GM23338 (cell line): ENCODE measurements around the gene MED16. TPM values are rescaled to one million over a fixed set of nuclear protein-coding genes. Genes with fewer than 3 reads are reported as not detected.

ENCODE experiments used
- ATAC-seq: fragments of 200-7000 bp; cut with Tn5 transposase; 3 replicates; pipeline ENCODE4 v1.9.1; 2020
- DNase-seq: peaks from one replicate; pipeline ENCODE4 v3.0.0-alpha.2; 2015; ENCODE audit warnings: low spot score
- H2AFZ ChIP-seq: fragments of 200-600 bp; sonication (generic); 2 replicates; pipeline ENCODE4 v1.8.0; 2016; ENCODE audit warnings: antibody characterized with exemption, mild to moderate bottlenecking, moderate library complexity
- H3F3A ChIP-seq: fragments of 200-600 bp; sonication (generic); replicated peaks from 2 replicates; pipeline ENCODE4 v1.8.0; 2017; ENCODE audit warnings: antibody characterized with exemption, mixed run types, low read depth
- H3K27ac ChIP-seq: fragments of 200-600 bp; sonication (generic); 2 replicates; pipeline ENCODE4 v1.6.1; 2016; ENCODE audit warnings: low read depth
- H3K27me3 ChIP-seq: fragments of 200-600 bp; sonication (generic); 2 replicates; pipeline ENCODE4 v1.8.0; 2016; ENCODE audit warnings: mild to moderate bottlenecking, mixed run types, moderate library complexity; ENCODE audit not compliant: insufficient read depth
- H3K36me3 ChIP-seq: fragments of 200-600 bp; sonication (generic); 2 replicates; pipeline ENCODE4 v1.8.0; 2016; ENCODE audit warnings: mild to moderate bottlenecking; ENCODE audit not compliant: insufficient read depth
- H3K4me1 ChIP-seq: fragments of 200-600 bp; sonication (generic); 2 replicates; pipeline ENCODE4 v1.8.0; 2016; ENCODE audit warnings: mild to moderate bottlenecking, moderate library complexity; ENCODE audit not compliant: insufficient read depth
- H3K4me2 ChIP-seq: fragments of 200-600 bp; sonication (generic); 2 replicates; pipeline ENCODE4 v1.7.1; 2017; ENCODE audit warnings: mixed run types
- H3K4me3 ChIP-seq: fragments of 200-600 bp; sonication (generic); 2 replicates; pipeline ENCODE4 v1.6.1; 2016; ENCODE audit warnings: mixed run types
- H3K79me2 ChIP-seq: fragments of 200-600 bp; sonication (generic); replicated peaks from 2 replicates; pipeline ENCODE4 v1.8.0; 2017; ENCODE audit warnings: mild to moderate bottlenecking; ENCODE audit not compliant: insufficient read depth
- H3K9me2 ChIP-seq: fragments of 200-600 bp; sonication (generic); 2 replicates; pipeline ENCODE4 v1.8.0; 2017; ENCODE audit not compliant: insufficient read depth
- H4K20me1 ChIP-seq: fragments of 200-600 bp; sonication (generic); replicated peaks from 2 replicates; pipeline ENCODE4 v1.8.0; 2017; ENCODE audit warnings: mild to moderate bottlenecking; ENCODE audit not compliant: insufficient read depth
- H3K27ac Mint-ChIP-seq: 2 replicates; pipeline ENCODE4 v1.8.0; 2020; ENCODE audit warnings: inconsistent platforms, mild to moderate bottlenecking, moderate library complexity, mixed read lengths
- H3K27me3 Mint-ChIP-seq: 3 replicates; pipeline ENCODE4 v1.8.0; 2022; ENCODE audit warnings: low read depth, mild to moderate bottlenecking, moderate library complexity, mixed read lengths, inconsistent platforms; ENCODE audit not compliant: insufficient read depth, poor library complexity
- H3K36me3 Mint-ChIP-seq: 3 replicates; pipeline ENCODE4 v1.8.0; 2021; ENCODE audit warnings: low read depth, mild to moderate bottlenecking, inconsistent platforms, moderate library complexity, mixed read lengths
- H3K4me1 Mint-ChIP-seq: 3 replicates; pipeline ENCODE4 v1.8.0; 2020; ENCODE audit warnings: mild to moderate bottlenecking, inconsistent platforms, mixed read lengths
- H3K4me3 Mint-ChIP-seq: 3 replicates; pipeline ENCODE4 v1.8.0; 2021; ENCODE audit warnings: moderate library complexity, mild to moderate bottlenecking, inconsistent platforms, mixed read lengths
- H3K9me3 Mint-ChIP-seq: 3 replicates; pipeline ENCODE4 v1.8.0; 2020; ENCODE audit warnings: moderate library complexity, mild to moderate bottlenecking, inconsistent platforms, mixed read lengths
- CREB1 ChIP-seq: fragments of 250-450 bp; sonication (Bioruptor Pico); IDR thresholded peaks from 2 replicates; pipeline ENCODE4 v1.5.0; 2020; ENCODE audit warnings: low read depth, mild to moderate bottlenecking, moderate library complexity
- CTCF ChIP-seq, 2 experiments: fragments of 200-600 bp in 1 of 2; sonication (generic) in 1 of 2; conservative IDR thresholded peaks; 2 replicates each; pipeline versions ENCODE4 v1.5.1 to v1.6.1; 2016 to 2017; ENCODE audit warnings: antibody characterized with exemption in 2 of 2, low read depth in 2 of 2, mild to moderate bottlenecking in 2 of 2, moderate library complexity in 1 of 2
- ETS1 ChIP-seq: IDR thresholded peaks from 2 replicates; pipeline ENCODE4 v1.6.1; 2016; ENCODE audit warnings: antibody characterized with exemption
- EZH2phosphoT487 ChIP-seq: fragments of 200-600 bp; sonication (generic); IDR thresholded peaks from one replicate; pipeline ENCODE4 v1.8.1; 2018; ENCODE audit warnings: antibody characterized with exemption; ENCODE audit not compliant: unreplicated experiment
- JUNB ChIP-seq: IDR thresholded peaks from one replicate; pipeline ENCODE4 v1.6.1; 2016; ENCODE audit warnings: antibody characterized with exemption; ENCODE audit not compliant: unreplicated experiment
- NANOG ChIP-seq: IDR thresholded peaks from 2 replicates; pipeline ENCODE4 v1.6.1; 2016; ENCODE audit warnings: antibody characterized with exemption, borderline replicate concordance
- REST ChIP-seq: IDR thresholded peaks from one replicate; pipeline ENCODE4 v1.6.1; 2018; ENCODE audit warnings: antibody characterized with exemption; ENCODE audit not compliant: unreplicated experiment
- STAT1 ChIP-seq: IDR thresholded peaks from one replicate; pipeline ENCODE4 v1.6.1; 2016; ENCODE audit warnings: antibody characterized with exemption; ENCODE audit not compliant: unreplicated experiment
- ZNF331 ChIP-seq: fragments of 250-450 bp; sonication (Bioruptor Pico); IDR thresholded peaks from 2 replicates; pipeline ENCODE4 v1.5.0; 2020; ENCODE audit warnings: low read depth, mild to moderate bottlenecking, moderate library complexity
- ZNF462 ChIP-seq: fragments of 250-450 bp; sonication (Bioruptor Pico); IDR thresholded peaks from 2 replicates; pipeline ENCODE4 v1.5.0; 2020; ENCODE audit warnings: mild to moderate bottlenecking, moderate library complexity
- polyA plus RNA-seq: library from polyadenylated mRNA; unstranded; fragments of >200 nt; fragmentation: Nextera tagmentation; extraction: Ambion mirVana; gene quantifications from 2 replicates; pipeline ENCODE4 v1.2.1, GENCODE V29; 2016
- total RNA-seq: library from RNA; depleted of rRNA; stranded (reverse); fragments of >200 nt; shearing (Covaris generic); gene quantifications from 2 replicates; pipeline ENCODE4 v1.2.3, GENCODE V29; 2014

The MED16 gene
- total and polyA plus RNA-seq, 2 experiments from 2014 or later: 52.7 to 73.6 TPM

GRCh38 chr19:852136-853013 is 40.6 kb downstream of the MED16 start, which contains the start of gene ELANE (continued):
- TF ChIP-seq REST: no peak
- no peak for TF ChIP-seq JUNB

- DNase-seq (no peak), ATAC-seq (no peak)
- Histone ChIP-seq H3K27me3 (no peaks in the 10 kb centered on the region), H3K4me3 (no peak overlapping the region), H3K36me3 (no peaks in the 10 kb centered on the region), H3K79me2 (no peaks in the 10 kb centered on the region), H3F3A (peaks cover 10% of the 10 kb centered on the region; the same call in 1 of the 2 replicates), H3K27ac (no peak overlapping the region), H3K9me2 (no peaks in the 10 kb centered on the region), H4K20me1 (no peaks in the 10 kb centered on the region; the same call in 1 of the 2 replicates), H3K4me2 (no peak overlapping the region), H3K4me1 (no peaks in the 10 kb centered on the region), H2AFZ (no peak overlapping the region; the same call in 1 of the 2 replicates)
- Mint-ChIP-seq H3K9me3 (no peaks in the 10 kb centered on the region), H3K4me3 (no peak overlapping the region), H3K4me1 (peaks cover 2% of the 10 kb centered on the region; the same call in 1 of the 3 replicates), H3K27ac (no peak overlapping the region), H3K27me3 (peaks cover 6% of the 10 kb centered on the region), H3K36me3 (no peaks in the 10 kb centered on the region)
- TF ChIP-seq EZH2phosphoT487 (no peak), ZNF331 (no peak), STAT1 (no peak), JUNB (no peak), ZNF462 (CRISPR knock-in tag) (no peak), ETS1 (no peak), CTCF (conservative IDR thresholded peaks at IDR 0.05; ENCODE audit: low read depth in 2 of 2) (no peak), NANOG (no peak), CREB1 (no peak)
Measured at GRCh38 chr19:850979-851335, 42.0 kb downstream of the MED16 start.
